ENCODE measurements around the gene COL28A1. TPM values are rescaled to one million over a fixed set of nuclear protein-coding genes. Genes with fewer than 3 reads are reported as not detected.
"Not testable (repeated sequence)": the region's sequence is repeated elsewhere in the genome, so short reads cannot be mapped to it uniquely, and the experiment has no call there.

Gene COL28A1
- total RNA-seq, 2 donors from 2014 or later = 1.8 to 6.2 TPM

- TF ChIP-seq POLR2AphosphoS5 (IDR thresholded peaks at IDR 0.05) (no peak), CTCF (IDR thresholded peaks at IDR 0.05) (no peak), POLR2A (IDR thresholded peaks at IDR 0.05) (no peak)
- no peaks in the 10 kb centered on the region for H3K9me3 ChIP-seq
- no peaks in the 10 kb centered on the region for H3K36me3 ChIP-seq
- H3K27ac ChIP-seq = no peak overlapping the region
- H3K4me3 ChIP-seq = no peak overlapping the region
- no peaks in the 10 kb centered on the region for H3K27me3 ChIP-seq (replicated peaks; ENCODE audit: insufficient read depth)
- no peak for DNase-seq (ENCODE audit: low spot score)
- 96% methylated on average over 1 of the region's 1 CpG for WGBS
- intact Hi-C loops (cut with DNase I) = no loop called here
- H3K4me1 ChIP-seq (replicated peaks) = no peaks in the 10 kb centered on the region
Observed at GRCh38 chr7:7484072-7484471, 51.6 kb downstream of the COL28A1 start.

GRCh38 chr7:7481802-7482201 is 53.9 kb downstream of the COL28A1 start:
- H3K4me1 ChIP-seq (replicated peaks) = no peaks in the 10 kb centered on the region

GRCh38 chr7:7479275-7479805 is 56.3 kb downstream of the COL28A1 start:
- Histone ChIP-seq H3K27ac (no peak overlapping the region), H3K4me1 (replicated peaks) (no peaks in the 10 kb centered on the region), H3K9me3 (no peaks in the 10 kb centered on the region), H3K4me3 (no peak overlapping the region), H3K27me3 (replicated peaks; ENCODE audit: insufficient read depth) (no peaks in the 10 kb centered on the region), H3K36me3 (no peaks in the 10 kb centered on the region)
- TF ChIP-seq CTCF (IDR thresholded peaks at IDR 0.05) (no peak), POLR2AphosphoS5 (IDR thresholded peaks at IDR 0.05) (no peak), POLR2A (IDR thresholded peaks at IDR 0.05) (no peak)
- intact Hi-C loops (cut with DNase I) = no loop called here
- 74% methylated on average over 2 of the region's 2 CpGs for WGBS
- DNase-seq (ENCODE audit: low spot score) = no peak

More at GRCh38 chr7:7481802-7482201, 53.9 kb downstream of the COL28A1 start:
- no peak overlapping the region for H3K4me3 ChIP-seq
- TF ChIP-seq POLR2AphosphoS5 (IDR thresholded peaks at IDR 0.05) (no peak), POLR2A (IDR thresholded peaks at IDR 0.05) (no peak), CTCF (IDR thresholded peaks at IDR 0.05) (no peak)
- 95% methylated on average over 2 of the region's 2 CpGs for WGBS
- no peak for DNase-seq (ENCODE audit: low spot score)
- no peaks in the 10 kb centered on the region for H3K27me3 ChIP-seq (replicated peaks; ENCODE audit: insufficient read depth)
- H3K9me3 ChIP-seq = no peaks in the 10 kb centered on the region
- no peaks in the 10 kb centered on the region for H3K36me3 ChIP-seq
- no peak overlapping the region for H3K27ac ChIP-seq
- intact Hi-C loops (cut with DNase I) = no loop called here

GRCh38 chr7:7478569-7478968 is 57.1 kb downstream of the COL28A1 start:
- TF ChIP-seq POLR2A (IDR thresholded peaks at IDR 0.05) (no peak), CTCF (IDR thresholded peaks at IDR 0.05) (no peak), POLR2AphosphoS5 (IDR thresholded peaks at IDR 0.05) (no peak)
- no peaks in the 10 kb centered on the region for H3K9me3 ChIP-seq
- over 99% methylated on average over 18 of the region's 23 CpGs for WGBS
- DNase-seq (ENCODE audit: low spot score) = no peak
- no peaks in the 10 kb centered on the region for H3K36me3 ChIP-seq
- H3K27me3 ChIP-seq (replicated peaks; ENCODE audit: insufficient read depth) = no peaks in the 10 kb centered on the region
- H3K27ac ChIP-seq = no peak overlapping the region
- H3K4me1 ChIP-seq (replicated peaks) = no peaks in the 10 kb centered on the region
- no peak overlapping the region for H3K4me3 ChIP-seq
- intact Hi-C loops (cut with DNase I) = no loop called here

GRCh38 chr7:7477641-7478040 is 58.0 kb downstream of the COL28A1 start:
- H3K4me1 ChIP-seq (replicated peaks); H3K27ac ChIP-seq; H3K4me3 ChIP-seq; intact Hi-C loops (cut with DNase I); H3K9me3 ChIP-seq; H3K27me3 ChIP-seq (replicated peaks; ENCODE audit: insufficient read depth); H3K36me3 ChIP-seq; DNase-seq (ENCODE audit: low spot score): not testable (repeated sequence)
- 95% methylated on average over 7 of the region's 7 CpGs for WGBS

Data from prostate gland (tissue), 2 donors.